Activated CD4-positive, alpha-beta T cell treated with anti-CD3 and anti-CD28 coated beads for 48 hours (primary cell): ENCODE measurements around the gene NFKBIZ.
"Not testable (repeated sequence)": the region's sequence is repeated elsewhere in the genome, so short reads cannot be mapped to it uniquely, and the experiment has no call there.

ENCODE experiments used
- DNase-seq: peaks from one replicate; pipeline ENCODE4 v3.0.0-alpha.2; 2020

NFKBIZ gene

GRCh38 chr3:101879102-101879501, 29.8 kb downstream of the NFKBIZ start:
- no peak for DNase-seq

- no peak for DNase-seq
These were observed 30.4 kb downstream of the NFKBIZ start for GRCh38 chr3:101879623-101880284.

- DNase-seq: no peak
These were observed 35.5 kb downstream of the NFKBIZ start for GRCh38 chr3:101884776-101885175.

- DNase-seq: not testable (repeated sequence)
These were observed 36.3 kb downstream of the NFKBIZ start for GRCh38 chr3:101885584-101885983.

- no peak for DNase-seq
These were observed 37.3 kb downstream of the NFKBIZ start for GRCh38 chr3:101886626-101887025.

GRCh38 chr3:101888653-101889052, 39.3 kb downstream of the NFKBIZ start:
- no peak for DNase-seq

GRCh38 chr3:101890716-101891115, 41.4 kb downstream of the NFKBIZ start:
- no peak for DNase-seq

GRCh38 chr3:101892648-101893047, 43.3 kb downstream of the NFKBIZ start:
- DNase-seq: no peak

- no peak for DNase-seq
These were observed 46.9 kb downstream of the NFKBIZ start for GRCh38 chr3:101896083-101896757.

- no peak for DNase-seq
These were observed 47.7 kb downstream of the NFKBIZ start for GRCh38 chr3:101897013-101897412.

GRCh38 chr3:101898039-101898438, 48.7 kb downstream of the NFKBIZ start:
- DNase-seq: no peak

- DNase-seq: no peak
These were observed 49.4 kb downstream of the NFKBIZ start for GRCh38 chr3:101898752-101899169.

GRCh38 chr3:101900316-101900715, 51.0 kb downstream of the NFKBIZ start:
- no peak for DNase-seq

- DNase-seq: no peak
These were observed 51.4 kb downstream of the NFKBIZ start for GRCh38 chr3:101900736-101901135.

GRCh38 chr3:101902041-101902440, 52.7 kb downstream of the NFKBIZ start:
- no peak for DNase-seq

- DNase-seq: no peak
These were observed 54.1 kb downstream of the NFKBIZ start for GRCh38 chr3:101903451-101903871.

GRCh38 chr3:101905573-101905972, 56.3 kb downstream of the NFKBIZ start:
- not testable (repeated sequence) for DNase-seq
